AG09309 (cell line): ENCODE data around the gene ABCG1.

ENCODE experiments used
- DNase-seq: peaks from one replicate; pipeline ENCODE4 v3.0.0-alpha.2; 2010; ENCODE audit warnings: low read depth
- H3K4me3 ChIP-seq: 2 replicates; pipeline ENCODE4 v1.5.1; 2011; ENCODE audit warnings: mild to moderate bottlenecking, low read depth, low read length, moderate library complexity; ENCODE audit not compliant: control insufficient read depth
- CTCF ChIP-seq: IDR thresholded peaks from 2 replicates; pipeline ENCODE4 v1.5.1; 2011; ENCODE audit warnings: mild to moderate bottlenecking, low read depth, low read length, inconsistent platforms; ENCODE audit not compliant: insufficient read depth, control insufficient read depth; ENCODE audit errors: missing control alignments

ABCG1 gene

GRCh38 chr21:42308161-42308913, 89.4 kb downstream of the ABCG1 start:
- no peak overlapping the region for H3K4me3 ChIP-seq
- TF ChIP-seq CTCF, result no peak
- no peak for DNase-seq

DNA sequence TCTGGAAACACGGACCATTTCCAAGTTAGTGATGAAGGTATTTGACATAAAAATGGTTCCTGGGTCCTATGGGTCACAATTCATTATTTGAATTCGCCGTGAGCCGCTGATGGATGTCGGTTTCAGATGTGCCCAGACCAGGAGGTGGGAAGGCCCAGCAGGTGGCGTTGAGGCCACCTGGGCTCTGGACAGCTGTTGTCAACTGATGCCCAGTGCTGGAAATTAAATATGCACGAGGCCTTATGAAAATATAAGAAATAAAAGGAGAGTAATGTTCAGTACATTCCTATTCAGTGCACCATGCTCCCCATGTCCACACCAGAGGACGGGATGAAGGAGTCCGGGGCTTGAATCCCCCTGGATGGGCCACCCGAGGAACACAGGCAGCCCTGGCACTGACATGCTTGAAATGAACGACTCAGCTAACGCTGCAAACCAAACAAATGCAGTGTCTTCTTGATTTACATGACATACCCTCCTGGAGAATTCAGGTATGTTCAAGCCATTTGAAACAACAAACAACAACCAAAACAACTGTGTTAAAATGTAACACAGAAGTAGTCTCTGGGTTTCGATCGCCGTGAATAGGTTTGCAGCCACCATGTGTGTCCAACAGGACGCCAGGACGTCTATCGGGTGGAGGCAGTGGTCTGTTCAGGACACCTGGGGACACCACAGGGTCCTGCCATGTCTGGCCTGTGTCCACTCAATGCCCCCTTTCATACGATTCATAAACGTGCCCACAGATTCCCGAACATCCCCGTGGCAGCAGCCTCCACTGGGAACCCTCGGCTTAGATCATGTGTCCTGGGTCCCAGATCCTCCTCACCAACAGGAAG, 90.2 kb downstream of the ABCG1 start:
- no peak for TF ChIP-seq CTCF
- no peak for DNase-seq
- no peak overlapping the region for H3K4me3 ChIP-seq

GRCh38 chr21:42309753-42310213, 90.8 kb downstream of the ABCG1 start:
- no peak for DNase-seq
- TF ChIP-seq CTCF, result peak; percentile 59
- H3K4me3 ChIP-seq, result no peak overlapping the region

DNA sequence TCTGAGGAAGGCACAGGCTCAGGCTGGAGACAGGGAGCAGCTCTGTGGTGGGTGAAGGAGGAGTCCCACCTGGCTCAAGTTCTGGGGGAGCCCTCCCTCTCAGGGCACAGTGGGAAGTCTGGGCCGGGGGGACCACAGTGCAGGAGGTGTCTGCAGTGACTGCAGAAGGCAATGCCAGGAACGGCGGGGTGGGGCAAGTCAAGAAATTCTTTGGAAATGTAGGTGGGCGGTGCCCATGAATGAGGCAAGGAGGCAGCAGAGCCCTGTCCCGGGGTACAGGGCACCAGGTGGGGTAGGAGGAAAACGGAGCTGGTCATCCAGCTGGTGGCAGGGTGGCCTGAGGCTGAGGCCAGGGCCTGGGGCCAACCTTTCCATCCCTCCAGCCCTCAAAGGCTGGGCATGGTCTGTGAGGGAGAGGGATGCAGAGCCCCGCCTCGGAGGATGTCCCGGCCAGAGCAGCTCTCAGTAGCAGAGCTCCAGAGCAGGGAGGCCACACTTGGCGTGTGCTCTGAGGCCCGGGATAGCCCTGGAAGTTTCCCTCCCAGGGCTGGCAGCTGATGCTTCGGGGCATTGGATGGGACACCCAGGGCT, 91.6 kb downstream of the ABCG1 start:
- DNase-seq, result no peak

DNA sequence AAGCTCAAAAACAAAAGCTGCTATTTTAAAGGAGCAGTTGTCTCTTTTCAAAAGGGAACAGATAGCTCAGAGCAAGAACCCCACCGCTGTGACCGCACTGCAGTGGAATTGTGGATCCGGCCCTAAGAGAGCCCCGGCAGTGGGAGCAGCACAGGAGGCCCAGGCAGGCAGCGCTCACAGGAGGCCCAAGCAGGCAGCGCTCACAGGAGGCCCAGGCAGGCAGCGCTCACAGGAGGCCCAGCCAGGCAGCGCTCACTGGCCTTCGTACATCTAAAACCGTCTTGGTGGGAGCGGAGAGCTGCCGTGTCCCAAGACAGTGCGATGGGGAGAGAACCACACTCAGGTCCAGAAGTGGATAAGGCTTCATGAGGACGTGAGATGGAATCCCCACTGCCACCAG, 92.2 kb downstream of the ABCG1 start:
- no peak overlapping the region for H3K4me3 ChIP-seq
- no peak for DNase-seq
- no peak for TF ChIP-seq CTCF

More for the DNA sequence above, 91.6 kb downstream of the ABCG1 start:
- TF ChIP-seq CTCF, result no peak
- H3K4me3 ChIP-seq, result no peak overlapping the region

- TF ChIP-seq CTCF, result no peak
- no peak overlapping the region for H3K4me3 ChIP-seq
- DNase-seq, result no peak
Measured at GRCh38 chr21:42311816-42312625, 93.1 kb downstream of the ABCG1 start.
